Neutrophil (primary cell): ENCODE measurements around the gene THOC2.
"Not testable (repeated sequence)": the region's sequence is repeated elsewhere in the genome, so short reads cannot be mapped to it uniquely, and the experiment has no call there.

Experiments used
- H3K27ac ChIP-seq: fragments of 200-600 bp; sonication (generic); 2 replicates; pipeline ENCODE4 v1.5.1; 2016; ENCODE audit warnings: mild to moderate bottlenecking, moderate library complexity
- H3K27me3 ChIP-seq: fragments of 200-600 bp; sonication (generic); 2 replicates; pipeline ENCODE4 v1.6.0; 2016; ENCODE audit warnings: mild to moderate bottlenecking
- H3K36me3 ChIP-seq: fragments of 200-600 bp; sonication (generic); 2 replicates; pipeline ENCODE4 v1.5.1; 2017
- H3K4me1 ChIP-seq, 2 experiments: fragments of 200-600 bp in 1 of 2; sonication (generic) in 1 of 2; 1 replicate in 1 of 2; 2 replicates in 1 of 2; pipeline versions ENCODE4 v1.5.1 to v1.6.1; 2013 to 2016; ENCODE audit warnings: low read depth in 1 of 2, low read length in 1 of 2, mild to moderate bottlenecking in 1 of 2, moderate library complexity in 1 of 2; ENCODE audit not compliant: control insufficient read depth in 1 of 2, insufficient read depth in 1 of 2
- H3K4me3 ChIP-seq, 2 experiments: fragments of 200-600 bp in 1 of 2; sonication (generic) in 1 of 2; 1 replicate in 1 of 2; 2 replicates in 1 of 2; pipeline ENCODE4 v1.5.1; 2013 to 2016; ENCODE audit warnings: low read depth in 1 of 2, low read length in 1 of 2, mild to moderate bottlenecking in 1 of 2, moderate library complexity in 1 of 2
- H3K9me3 ChIP-seq: fragments of 200-600 bp; sonication (generic); 2 replicates; pipeline ENCODE4 v1.5.1; 2016
- CTCF ChIP-seq: fragments of 200-600 bp; sonication (generic); IDR thresholded peaks from 2 replicates; pipeline ENCODE4 v1.5.1; 2016; ENCODE audit warnings: antibody characterized with exemption

THOC2 gene

DNA sequence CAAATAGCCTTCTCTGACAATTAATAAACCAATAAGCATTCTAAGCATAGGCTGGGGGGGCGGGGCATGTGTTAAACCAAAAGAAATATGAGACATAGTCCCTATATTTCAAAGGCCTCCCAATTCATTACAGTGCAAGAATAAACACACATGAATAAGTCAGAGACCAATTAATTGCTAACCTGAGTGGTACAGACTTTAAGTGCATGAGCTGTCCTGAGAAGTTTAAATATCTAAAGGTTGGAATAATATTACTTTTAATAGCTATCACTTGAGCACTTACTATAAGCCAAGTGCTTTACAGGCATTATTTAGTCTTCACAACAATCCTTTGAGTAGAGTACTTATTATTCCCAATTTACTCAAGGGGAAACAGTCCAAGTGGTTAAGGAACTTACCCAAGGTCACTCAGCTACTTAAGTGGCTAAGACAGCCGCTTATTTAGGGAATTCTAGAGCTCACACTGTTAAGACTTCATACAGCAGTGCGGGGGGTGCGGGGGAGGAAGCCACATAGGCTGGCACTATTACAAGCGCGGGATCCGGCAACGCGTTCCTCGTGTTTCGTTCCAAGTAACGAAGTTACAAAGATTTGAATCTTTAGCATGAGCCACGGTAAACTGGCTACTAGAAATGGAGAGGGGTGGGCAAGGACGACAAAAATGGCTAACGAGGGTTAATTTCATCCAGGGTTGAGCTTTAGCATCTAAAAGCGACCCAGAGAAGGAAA is 1.4 kb downstream of the THOC2 start:
- no peak for TF ChIP-seq CTCF
- H3K27ac ChIP-seq, result no peak overlapping the region
- peaks cover 6 to 8% of the 10 kb centered on the region in 2 experiments for H3K4me1 ChIP-seq
- H3K36me3 ChIP-seq, result no peaks in the 10 kb centered on the region
- H3K4me3 ChIP-seq, result peak overlapping the region; percentile 66 to 78
- H3K9me3 ChIP-seq, result no peaks in the 10 kb centered on the region
- H3K27me3 ChIP-seq, result no peaks in the 10 kb centered on the region

GRCh38 chrX:123728554-123728953 is 4.3 kb downstream of the THOC2 start:
- H3K4me1 ChIP-seq, result peaks cover 6 to 12% of the 10 kb centered on the region in 2 experiments
- no peak overlapping the region for H3K27ac ChIP-seq
- TF ChIP-seq CTCF, result no peak
- H3K4me3 ChIP-seq, result no peak overlapping the region
- H3K36me3 ChIP-seq, result no peaks in the 10 kb centered on the region
- H3K9me3 ChIP-seq, result no peaks in the 10 kb centered on the region
- no peaks in the 10 kb centered on the region for H3K27me3 ChIP-seq

GRCh38 chrX:123728016-123728415 is 4.8 kb downstream of the THOC2 start:
- H3K27ac ChIP-seq, result no peak overlapping the region
- peaks cover 6 to 12% of the 10 kb centered on the region in 2 experiments for H3K4me1 ChIP-seq
- H3K9me3 ChIP-seq, result no peaks in the 10 kb centered on the region
- no peaks in the 10 kb centered on the region for H3K27me3 ChIP-seq
- TF ChIP-seq CTCF, result no peak
- no peaks in the 10 kb centered on the region for H3K36me3 ChIP-seq
- no peak overlapping the region for H3K4me3 ChIP-seq

- H3K4me1 ChIP-seq, H3K4me3 ChIP-seq, H3K27ac ChIP-seq, H3K27me3 ChIP-seq, H3K36me3 ChIP-seq, H3K9me3 ChIP-seq: not testable (repeated sequence)
Observed at GRCh38 chrX:123722193-123722592, 10.7 kb downstream of the THOC2 start.

GRCh38 chrX:123720486-123720885 is 12.4 kb downstream of the THOC2 start:
- Histone ChIP-seq H3K27me3 (no peaks in the 10 kb centered on the region), H3K4me1 (no peaks in the 10 kb centered on the region), H3K36me3 (no peaks in the 10 kb centered on the region), H3K9me3 (no peaks in the 10 kb centered on the region), H3K4me3 (no peak overlapping the region), H3K27ac (no peak overlapping the region)
- TF ChIP-seq CTCF, result no peak

DNA sequence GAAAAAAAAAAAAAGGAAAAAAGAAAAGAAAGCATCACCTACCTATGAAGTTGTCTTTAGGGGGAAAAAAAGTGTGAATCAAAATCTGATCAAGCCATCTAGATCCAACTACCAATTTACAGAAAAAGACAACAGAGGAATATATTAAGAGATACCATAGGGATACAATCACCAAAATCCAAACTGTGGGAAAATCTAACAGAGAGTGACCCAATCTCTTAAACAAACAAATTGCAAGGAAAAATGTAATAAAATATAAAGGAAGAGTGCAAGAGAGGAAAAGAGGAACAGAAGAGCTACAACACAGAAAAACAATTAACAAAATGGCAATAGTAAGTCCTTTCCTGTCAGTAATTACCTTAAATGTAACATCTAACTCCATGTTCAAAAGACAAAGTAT is 19.0 kb downstream of the THOC2 start:
- no peaks in the 10 kb centered on the region for H3K36me3 ChIP-seq
- no peaks in the 10 kb centered on the region for H3K9me3 ChIP-seq
- TF ChIP-seq CTCF, result no peak
- no peak overlapping the region for H3K4me3 ChIP-seq
- no peak overlapping the region for H3K27ac ChIP-seq
- H3K4me1 ChIP-seq, result peaks cover 4% of the 10 kb centered on the region in 2 experiments
- no peaks in the 10 kb centered on the region for H3K27me3 ChIP-seq
